DOHH2 (cell line): ENCODE measurements around the gene CEP85.

ENCODE experiments used
- CTCF ChIP-seq: fragments of 200-600 bp; sonication (generic); IDR thresholded peaks from one replicate; pipeline ENCODE4 v1.5.1; 2014; ENCODE audit warnings: antibody characterized with exemption, mild to moderate bottlenecking, low read depth, low read length; ENCODE audit not compliant: poor library complexity, severe bottlenecking
- EZH2phosphoT487 ChIP-seq: fragments of 200-600 bp; sonication (generic); IDR thresholded peaks from 2 replicates; pipeline ENCODE4 v1.6.1; 2017; ENCODE audit warnings: borderline replicate concordance, mild to moderate bottlenecking, antibody characterized with exemption, low read length, moderate library complexity, mixed read lengths

GRCh38 chr1:26287811-26288210 is 53.8 kb downstream of the CEP85 start:
- TF ChIP-seq CTCF = no peak
- TF ChIP-seq EZH2phosphoT487 = no peak
